ENCODE measurements around the gene FOXL2NB.
"Not testable (repeated sequence)": the region's sequence is repeated elsewhere in the genome, so short reads cannot be mapped to it uniquely, and the experiment has no call there.

FOXL2NB gene

DNA sequence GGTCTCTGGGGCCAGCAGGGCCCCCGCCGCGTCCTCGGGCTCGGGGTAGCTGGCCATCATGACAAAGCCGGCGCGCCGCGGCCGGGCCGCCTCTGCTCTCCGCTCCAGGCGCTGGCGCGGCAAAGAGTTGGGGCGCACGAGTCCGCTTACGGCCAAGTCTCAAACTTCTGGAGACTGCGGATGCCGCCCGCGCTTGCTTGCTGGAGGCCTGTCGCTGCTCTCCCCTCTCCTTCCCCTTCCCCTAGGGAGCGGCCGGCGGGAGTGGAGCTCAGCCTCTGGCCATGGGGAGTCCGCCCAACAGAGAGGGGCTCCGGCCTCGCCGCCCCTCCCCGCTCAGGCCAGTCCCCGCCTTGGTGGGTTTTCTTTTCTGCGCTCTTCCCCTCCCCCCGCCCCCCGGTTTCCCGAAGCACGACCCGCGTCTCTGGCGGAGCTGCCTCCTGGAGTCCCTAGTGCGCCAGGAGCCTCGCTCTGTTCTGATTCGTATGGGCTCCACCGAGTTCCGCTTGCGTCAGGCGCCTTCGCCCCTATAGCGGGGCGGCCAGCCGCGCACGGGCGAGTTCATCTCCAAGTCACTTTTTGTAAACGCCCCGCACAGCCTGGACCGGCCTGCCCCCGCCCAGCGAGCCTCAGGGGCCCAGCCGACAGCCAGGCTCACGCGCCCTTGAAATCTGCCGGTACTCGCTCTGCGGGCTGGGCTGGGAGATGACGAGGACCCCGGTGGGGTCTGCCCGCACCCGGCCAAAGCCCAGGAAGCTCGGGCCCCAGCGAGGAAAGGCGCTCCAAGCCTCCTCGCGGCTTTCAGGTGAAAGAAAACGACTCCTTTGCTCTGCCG lies at the start of gene FOXL2NB, which contains the start of gene FOXL2:
TSS of gene FOXL2NB (plus strand) at position 555 of the 832 bp plus-strand sequence. CDS start at position 703, 148 bp downstream.
TSS of gene FOXL2 (minus strand) at position 475 of the 832 bp plus-strand sequence. CDS start at position 60, 415 bp downstream.
- DNase-seq, result no peak

- no peak for DNase-seq
Measured at GRCh38 chr3:138898301-138898700, 48.7 kb upstream of the FOXL2NB start.

- DNase-seq, result no peak
Measured at GRCh38 chr3:138898708-138899107, 48.3 kb upstream of the FOXL2NB start.

GRCh38 chr3:138899351-138899991 lies 47.5 kb upstream of the FOXL2NB start:
- DNase-seq, result no peak

GRCh38 chr3:138901567-138901966 lies 45.5 kb upstream of the FOXL2NB start:
- DNase-seq, result no peak

GRCh38 chr3:138902171-138902570 lies 44.8 kb upstream of the FOXL2NB start:
- no peak for DNase-seq

- no peak for DNase-seq
Measured at GRCh38 chr3:138907539-138907938, 39.5 kb upstream of the FOXL2NB start.

DNA sequence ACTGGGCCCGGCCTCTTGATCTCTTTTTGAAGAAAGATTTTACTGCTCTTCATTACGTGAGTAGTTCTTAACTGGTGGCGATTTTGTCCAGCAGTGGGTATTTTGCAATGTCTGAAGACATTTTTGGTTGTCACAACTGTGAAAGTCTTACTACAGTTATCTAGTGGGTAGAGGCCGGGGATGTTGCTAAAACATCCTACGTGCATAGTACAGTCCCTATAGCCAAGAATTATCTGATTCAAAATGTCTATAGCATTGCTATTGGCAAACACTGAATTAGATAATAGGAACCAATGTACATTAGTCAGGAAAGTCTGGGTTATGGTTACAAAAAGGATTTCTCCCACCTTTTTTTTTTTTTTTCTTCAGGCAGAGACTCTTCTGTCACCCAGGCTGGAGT lies 38.2 kb upstream of the FOXL2NB start:
- no peak for DNase-seq

DNA sequence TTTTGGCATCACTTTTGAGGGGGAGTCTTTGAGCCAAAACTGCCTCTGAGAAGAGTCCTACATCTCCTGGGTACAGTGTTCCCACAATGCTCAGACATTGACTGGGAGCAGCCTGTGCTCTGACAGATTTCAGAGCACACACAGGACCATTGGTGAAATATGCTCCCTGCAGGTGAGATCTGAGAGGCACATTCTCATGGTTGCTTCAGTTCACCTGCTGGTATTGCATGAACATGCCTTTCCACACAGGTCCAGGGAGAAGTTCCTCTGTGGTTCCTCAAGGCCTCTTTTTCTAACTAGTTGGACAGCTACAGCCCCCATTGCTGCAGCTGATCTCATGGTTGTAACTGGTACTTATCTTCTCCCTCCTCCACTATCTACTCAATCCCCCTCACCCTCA lies 37.1 kb upstream of the FOXL2NB start:
- DNase-seq, result no peak

DNA sequence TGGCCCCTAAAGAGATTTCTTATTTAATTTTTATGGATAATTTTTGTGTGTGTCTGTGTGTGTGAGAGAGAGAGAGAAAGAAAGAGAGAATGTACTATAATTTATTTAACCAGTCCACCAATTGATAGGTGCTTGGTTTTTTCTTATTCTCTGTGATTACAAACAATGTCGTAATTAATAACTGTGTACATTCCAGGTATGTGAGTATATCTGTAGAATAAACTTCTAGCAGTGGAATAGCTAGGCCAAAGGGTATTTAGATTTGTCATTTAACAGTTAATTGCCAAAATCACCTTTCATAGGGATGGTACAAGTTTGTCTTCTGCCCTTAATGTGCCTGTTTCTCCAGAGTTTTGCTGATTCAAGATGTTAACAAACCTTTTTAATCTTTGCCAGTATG lies 35.4 kb upstream of the FOXL2NB start:
- no peak for DNase-seq

DNA sequence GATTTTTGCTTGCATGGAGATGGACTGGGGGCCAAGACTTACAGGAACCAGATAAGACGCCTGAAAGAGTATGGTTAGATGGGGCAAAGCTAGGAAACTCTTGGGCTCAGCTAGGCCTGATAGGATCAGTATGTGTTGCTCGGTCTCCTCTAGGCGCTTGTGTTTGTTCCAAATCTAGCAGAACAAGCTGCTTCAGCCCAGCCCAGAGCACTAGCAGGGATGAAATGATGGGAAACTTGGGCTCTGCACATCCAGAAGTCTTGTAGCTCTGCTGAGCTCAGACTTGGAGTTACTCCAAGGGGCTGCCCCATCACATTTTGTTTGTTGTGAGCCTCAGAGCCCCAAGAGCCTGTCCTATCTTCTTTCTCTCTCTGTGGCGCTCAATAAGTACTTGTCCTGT lies 34.8 kb upstream of the FOXL2NB start:
- no peak for DNase-seq

GRCh38 chr3:138913766-138914165 lies 33.3 kb upstream of the FOXL2NB start:
- no peak for DNase-seq

DNA sequence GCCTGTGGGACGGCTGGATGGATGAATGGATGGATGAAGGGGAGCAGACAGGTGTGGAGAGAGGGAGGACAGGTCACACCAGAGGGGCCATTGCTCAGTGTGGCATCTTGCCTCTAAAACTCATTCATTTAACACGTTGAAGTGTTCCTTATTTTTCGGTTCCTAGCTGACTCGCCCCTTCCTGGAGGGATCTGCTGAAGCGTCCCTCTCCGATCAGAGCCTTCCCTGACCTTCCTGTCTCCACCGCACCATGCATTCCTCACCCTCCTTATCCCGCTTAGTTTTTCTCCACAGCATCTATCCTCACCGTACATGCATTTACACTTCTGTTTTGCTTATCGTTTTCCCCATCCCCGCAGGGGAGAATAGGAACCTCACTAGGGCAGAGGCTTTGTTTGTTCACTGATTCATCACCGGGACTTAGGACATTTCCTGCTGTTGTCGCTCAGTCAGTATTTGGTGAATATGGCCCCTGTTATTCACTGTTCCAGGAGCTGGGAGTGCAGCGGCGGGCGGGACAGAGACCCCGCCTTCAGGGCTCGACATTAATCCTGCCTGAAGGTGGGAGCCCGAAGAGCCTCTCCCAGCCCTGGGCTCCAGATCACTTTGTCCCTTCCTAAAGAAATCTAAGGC lies 32.0 kb upstream of the FOXL2NB start:
- DNase-seq, result no peak

DNA sequence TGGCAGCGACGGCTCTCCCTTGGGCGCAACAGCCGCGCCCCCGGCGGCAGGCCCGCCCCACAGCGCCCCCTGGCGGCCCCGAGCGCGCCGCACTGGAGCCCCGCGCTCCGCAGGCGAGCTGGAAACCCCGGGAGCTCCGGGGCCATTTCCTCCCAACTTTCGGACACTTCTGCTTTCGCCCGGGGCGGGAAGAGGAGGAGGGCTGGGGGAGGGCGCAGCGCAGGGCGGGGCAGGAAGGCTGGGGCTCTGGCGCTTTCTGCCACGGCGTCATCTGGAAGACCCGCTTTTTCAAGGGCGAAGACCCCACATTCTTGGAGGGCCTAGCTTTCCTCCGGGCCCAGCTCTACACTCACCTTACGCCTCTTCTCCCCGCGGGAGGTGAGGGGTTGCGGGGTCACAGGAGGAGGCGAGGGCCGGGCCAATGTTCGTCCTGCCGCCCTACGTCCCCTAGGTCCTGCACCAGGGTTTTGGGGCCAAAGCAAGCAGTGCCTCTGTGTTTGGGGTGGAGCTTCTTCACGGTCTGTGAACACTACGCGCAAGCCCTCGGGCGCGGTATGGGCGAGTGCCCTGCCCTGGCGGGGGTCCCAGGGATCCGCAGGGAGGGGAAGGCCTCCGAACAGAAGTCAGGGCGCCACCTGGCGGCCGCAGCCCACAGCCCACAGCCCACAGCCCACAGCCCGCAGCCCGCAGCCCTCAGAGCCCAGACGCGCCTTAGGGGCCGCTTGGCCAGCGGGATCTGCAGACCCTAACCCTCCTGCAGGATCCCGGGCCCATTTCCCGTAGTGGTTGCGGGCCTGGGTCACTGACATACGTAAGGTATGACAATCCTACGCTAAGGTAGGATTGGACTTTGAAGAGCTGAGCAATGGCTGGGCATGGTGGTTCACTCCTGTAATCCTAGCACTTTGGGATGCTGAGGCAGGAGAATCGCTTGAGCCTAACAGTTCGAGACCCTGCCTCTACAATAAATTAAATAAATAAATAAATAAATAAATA lies 31.2 kb upstream of the FOXL2NB start:
- DNase-seq, result peak; percentile 76

DNA sequence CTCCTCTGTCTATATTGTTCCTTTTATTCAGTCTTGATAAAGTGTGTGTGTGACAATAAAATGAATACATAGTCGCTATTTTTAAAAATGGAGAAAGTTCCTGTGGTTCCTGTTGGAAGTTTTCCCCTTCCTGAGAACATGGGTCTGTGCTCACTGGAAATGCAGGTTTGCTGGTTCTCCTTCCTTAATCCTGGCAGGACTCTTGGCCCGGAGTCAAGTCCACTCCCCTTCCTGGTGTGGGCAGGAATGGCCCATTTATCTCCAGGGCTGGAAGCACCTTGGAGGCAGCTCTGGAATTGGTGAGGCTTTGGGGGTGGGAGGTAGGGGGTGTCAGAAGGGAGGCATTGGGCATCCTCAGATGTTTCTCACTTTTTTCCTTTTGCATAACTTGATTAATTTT lies 30.2 kb upstream of the FOXL2NB start:
- peak; percentile 59 for DNase-seq

DNA sequence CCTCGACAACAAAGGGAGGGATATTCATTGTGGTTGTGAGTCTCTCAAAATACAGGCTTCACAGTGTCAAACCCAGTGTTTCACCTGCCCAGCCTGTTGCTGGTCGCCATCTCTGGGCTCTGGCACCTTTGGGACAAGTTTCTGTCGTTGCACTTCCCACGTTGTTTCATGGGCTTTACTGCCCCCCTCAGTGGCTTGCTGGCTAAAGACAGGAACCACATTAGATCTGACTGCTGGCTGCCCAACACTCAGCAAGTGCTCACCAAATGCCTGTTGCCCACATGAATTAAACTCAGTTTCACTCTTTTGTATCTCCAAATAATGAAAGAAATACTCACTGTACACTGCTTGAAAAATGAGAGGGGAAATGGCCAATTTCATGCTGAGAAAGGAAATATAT lies 27.7 kb upstream of the FOXL2NB start:
- no peak for DNase-seq

DNA sequence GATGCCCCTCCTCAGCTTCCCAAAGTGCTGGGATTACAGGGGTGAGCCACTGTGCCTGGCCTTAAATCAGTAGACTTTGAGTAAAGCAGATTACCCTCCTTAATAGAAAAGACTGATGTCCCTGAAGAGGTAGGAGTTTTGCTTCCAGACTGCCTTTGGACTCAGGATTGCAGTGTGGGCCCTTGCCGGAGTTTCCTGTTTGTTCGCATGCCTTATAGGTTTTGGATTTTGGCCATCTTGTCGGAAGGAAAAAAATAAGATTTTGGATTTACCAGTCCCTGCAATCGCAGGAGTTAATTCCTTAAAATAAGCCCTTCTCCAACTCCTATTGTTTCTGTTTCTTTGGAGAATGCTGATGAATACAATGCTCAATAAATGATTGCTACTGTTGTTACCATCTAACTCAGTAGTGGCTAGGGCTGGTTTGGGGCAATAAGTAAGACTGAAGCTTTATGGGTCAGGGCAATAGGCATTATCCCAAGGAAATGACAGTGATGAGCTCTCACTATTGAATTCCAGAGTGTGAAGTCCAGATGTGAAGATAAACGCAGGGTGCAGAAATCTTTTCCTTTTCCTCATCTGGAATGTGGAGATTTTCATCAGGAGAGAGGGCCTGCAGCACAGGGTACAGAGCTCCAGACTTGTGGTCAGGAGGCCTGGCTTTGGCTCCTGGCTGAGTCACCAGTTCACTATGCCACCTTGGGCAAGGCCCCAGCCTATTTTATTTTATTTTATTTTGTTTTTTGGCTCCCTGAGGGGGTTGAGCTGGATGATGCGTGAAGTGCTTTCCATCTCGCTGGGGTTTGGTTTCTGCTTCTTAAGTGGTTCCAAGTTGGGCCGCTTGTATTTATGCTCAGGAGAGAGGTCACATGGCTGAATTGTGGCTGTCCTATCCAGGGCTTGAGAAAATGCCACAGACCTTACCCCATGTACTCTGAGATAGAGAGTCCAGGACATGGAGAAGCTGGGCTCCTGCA lies 25.4 kb upstream of the FOXL2NB start:
- no peak for DNase-seq

DNA sequence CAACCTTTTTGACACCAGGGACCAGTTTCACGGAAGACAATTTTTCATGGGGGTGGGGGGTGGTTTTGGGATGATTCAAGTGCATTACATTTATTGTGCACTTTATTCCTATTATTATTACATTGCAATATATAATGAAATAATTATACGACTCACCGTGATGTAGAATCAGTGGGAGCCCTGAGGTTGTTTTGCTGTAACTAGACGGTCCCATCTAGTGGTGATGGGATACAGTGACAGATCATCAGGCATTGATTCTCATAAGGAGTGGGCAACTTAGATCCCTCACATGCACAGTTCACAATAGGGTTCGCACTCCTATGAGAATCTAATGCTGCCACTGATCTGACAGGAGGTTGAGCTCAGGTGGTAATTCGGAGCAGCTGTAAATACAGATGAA lies 24.6 kb upstream of the FOXL2NB start:
- DNase-seq, result not testable (repeated sequence)

DNA sequence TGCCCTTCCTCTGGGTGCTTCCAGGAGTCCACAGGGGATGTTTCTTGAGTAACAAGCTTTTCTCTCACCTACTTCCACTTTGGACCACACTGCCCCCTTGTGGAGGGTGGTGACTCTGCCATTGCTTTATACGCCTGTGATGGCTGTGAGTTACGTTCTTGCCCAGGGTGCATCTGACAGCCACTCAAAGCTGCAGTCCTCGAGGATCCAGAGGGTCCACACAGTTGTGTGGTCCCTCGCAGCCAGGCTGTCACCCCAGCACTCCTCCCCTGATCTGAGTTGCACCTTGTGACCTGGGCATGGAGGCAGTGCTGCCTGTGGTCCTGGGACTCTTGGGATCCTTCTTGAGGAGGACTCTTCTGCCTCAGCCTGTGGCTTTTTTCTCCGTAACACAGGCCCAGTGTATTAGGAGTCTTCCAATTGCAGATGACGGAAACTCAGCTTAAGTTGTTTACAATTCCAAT lies 23.5 kb upstream of the FOXL2NB start:
- peak; percentile 49 for DNase-seq

- DNase-seq, result no peak
Measured at GRCh38 chr3:138928727-138929372, 18.2 kb upstream of the FOXL2NB start.
